ENCODE results near the gene DENND6B.

The DENND6B gene

DNA sequence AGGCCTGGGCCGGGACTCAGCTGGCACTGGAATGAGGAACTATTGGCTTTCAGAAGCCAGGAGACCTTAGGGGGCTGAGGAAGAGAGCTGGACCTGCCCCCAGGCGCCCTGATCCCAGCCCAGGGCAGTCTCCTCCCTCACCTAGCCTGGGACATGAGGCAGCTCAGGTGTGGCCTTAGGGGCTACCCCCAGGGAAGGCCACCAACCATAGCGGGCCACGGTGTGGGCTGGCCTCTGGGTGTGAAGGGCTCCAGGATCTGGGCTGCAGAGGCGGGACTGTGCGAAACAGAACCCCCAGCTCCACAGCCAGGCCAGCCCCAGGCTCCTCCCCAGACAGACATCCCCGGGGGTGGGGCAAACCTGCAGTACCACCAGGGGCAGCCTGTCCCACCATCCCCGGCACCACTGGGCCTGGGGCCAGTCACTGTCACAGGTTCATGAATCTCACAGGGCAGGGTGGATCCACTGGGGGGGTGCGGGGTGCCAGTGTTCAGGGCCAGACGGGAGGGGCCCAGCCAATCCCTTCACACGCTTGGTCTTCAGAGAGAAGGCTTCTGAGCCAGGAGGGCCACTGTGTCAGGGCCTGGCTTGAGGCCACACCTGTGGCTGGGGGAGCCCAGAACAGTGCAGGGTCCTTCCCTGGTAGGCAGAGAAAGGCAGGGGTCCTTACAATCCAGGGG lies 22.8 kb downstream of the DENND6B start:
- peak; percentile 57 for DNase-seq (ENCODE audit: low spot score)

DNA sequence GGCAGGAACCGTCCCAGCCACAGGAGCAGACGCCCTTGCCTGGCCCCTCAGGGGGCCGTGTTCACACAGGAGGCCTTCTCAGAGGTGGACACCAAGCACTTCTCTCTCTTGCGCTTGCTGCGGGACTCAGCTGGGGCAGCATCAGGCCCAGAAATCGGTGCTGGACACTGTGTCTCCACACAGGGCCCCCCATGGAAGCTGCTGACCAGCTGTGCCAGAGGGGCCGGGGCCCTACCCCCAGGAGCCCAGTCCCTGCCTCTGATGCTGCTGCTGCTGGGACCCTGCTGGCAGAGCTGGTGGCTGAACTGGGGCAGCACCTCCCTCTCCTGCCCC lies 23.3 kb downstream of the DENND6B start:
- no peak for DNase-seq (ENCODE audit: low spot score)

- no peak for DNase-seq (ENCODE audit: low spot score)
These were observed 24.2 kb downstream of the DENND6B start for GRCh38 chr22:50302564-50302963.

- DNase-seq (ENCODE audit: low spot score), result no peak
These were observed 24.7 kb downstream of the DENND6B start for GRCh38 chr22:50302041-50302541.

DNA sequence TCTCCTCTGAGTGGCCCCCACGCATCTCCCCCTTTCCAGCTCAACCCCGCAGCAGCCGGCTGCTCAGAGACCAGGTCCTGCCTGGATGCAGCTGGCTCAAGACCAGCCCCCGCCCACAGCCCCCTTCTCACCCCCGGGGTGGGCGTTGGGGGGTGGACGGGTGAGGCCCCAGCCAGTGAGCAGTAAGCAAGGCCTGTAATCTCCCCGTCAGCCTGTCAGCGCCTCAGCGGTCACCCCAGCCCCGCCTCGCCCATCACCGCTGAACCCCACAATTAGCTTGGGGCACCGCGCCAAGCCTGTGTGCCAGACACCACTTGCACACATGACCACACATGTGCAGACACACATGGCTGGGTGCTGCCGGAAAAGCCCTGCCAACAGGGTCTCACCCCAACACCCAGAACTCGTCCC lies 25.2 kb downstream of the DENND6B start:
- DNase-seq (ENCODE audit: low spot score), result no peak

DNA sequence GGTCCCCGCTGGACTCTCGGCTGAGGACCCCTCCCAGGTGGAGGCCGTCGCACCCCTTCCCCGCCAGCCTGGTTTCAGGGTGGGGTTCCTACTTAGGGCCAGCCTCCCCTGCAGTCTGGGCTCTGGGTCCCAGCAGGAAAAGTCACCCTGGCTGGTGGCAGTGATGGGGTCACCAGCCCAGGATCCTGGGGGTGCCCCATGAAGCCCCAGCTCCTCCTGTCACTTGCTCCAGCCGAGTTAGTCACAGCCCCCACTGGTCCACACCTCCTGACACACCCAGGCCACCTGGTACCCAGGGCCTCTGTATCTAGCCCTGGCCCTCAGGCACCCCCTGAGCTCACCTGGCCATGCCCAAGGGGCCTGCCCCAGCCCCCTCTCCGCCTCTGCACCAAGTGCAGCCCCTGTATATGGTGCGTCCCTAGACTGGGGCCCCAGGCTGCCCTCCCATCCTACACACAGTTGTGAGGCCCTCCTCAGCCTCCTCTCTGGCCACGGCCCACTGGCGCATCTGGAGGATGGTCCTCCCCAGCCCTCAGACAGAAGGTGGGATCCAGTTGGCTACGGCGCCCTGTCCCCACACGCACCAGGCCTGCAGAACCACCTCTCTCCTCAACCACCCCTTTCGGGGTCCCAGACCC lies 26.1 kb downstream of the DENND6B start:
- no peak for DNase-seq (ENCODE audit: low spot score)

- DNase-seq (ENCODE audit: low spot score), result no peak
These were observed 26.8 kb downstream of the DENND6B start for GRCh38 chr22:50299785-50300619.

- DNase-seq (ENCODE audit: low spot score), result no peak
These were observed 27.7 kb downstream of the DENND6B start for GRCh38 chr22:50298937-50299784.

DNA sequence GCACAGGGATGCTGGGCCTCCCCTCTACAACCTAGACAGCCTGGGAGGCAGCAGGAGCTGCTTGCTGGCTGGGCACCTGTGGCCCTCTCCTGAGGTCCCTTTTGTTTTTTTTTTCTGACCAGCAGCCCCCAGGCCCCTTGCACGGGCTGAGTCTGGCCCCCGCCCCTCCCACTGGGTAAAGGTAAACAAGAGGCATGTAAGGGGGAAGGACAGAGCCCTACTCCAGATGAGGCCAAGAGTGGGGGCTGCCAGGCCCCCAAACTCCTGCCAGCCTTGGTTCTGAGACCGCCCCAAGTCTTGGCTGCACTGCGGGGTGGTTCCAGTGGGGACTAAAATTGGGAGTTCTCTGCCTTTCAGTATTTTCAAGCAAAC lies 28.6 kb downstream of the DENND6B start:
- DNase-seq (ENCODE audit: low spot score), result no peak

DNA sequence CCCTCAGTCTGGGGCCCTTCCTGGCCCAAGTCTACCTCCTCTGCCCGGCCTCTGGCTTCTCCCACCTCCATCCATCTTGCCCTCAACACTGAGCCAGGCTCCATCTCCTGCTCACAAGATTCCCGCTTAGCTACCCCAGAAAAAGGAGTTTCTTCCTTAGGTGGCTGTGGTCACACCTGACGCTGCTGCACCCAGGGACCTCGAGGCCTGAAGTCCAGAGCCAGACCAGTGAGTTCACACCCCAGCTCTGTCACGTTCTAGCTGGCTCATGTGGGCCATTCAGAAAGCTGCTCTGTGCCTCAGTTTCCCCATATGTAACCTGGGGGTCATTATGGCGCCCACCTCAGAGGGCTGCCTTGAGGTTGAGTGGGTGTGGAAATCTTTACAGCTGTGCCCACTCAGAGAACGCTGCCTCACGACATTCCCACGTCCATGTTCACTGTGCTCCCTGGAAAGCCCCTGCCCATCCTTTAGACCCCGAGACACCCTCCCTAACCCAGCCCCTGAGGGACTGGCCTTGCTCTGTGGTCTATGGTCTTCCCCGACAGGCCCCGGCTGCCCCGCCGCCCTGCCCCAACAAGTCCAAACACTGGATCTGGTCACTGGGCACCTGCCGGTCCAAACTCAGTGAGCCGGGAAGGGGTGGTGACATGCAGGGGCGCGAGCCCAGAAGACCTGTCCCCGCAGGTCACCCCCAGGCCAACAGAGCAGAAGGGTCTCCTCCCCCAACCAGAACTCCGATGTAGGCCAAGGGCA lies 29.1 kb downstream of the DENND6B start:
- DNase-seq (ENCODE audit: low spot score), result no peak

- DNase-seq (ENCODE audit: low spot score), result no peak
These were observed 29.9 kb downstream of the DENND6B start for GRCh38 chr22:50296658-50297490.

GRCh38 chr22:50294319-50294656 lies 32.5 kb downstream of the DENND6B start:
- DNase-seq (ENCODE audit: low spot score), result no peak

DNA sequence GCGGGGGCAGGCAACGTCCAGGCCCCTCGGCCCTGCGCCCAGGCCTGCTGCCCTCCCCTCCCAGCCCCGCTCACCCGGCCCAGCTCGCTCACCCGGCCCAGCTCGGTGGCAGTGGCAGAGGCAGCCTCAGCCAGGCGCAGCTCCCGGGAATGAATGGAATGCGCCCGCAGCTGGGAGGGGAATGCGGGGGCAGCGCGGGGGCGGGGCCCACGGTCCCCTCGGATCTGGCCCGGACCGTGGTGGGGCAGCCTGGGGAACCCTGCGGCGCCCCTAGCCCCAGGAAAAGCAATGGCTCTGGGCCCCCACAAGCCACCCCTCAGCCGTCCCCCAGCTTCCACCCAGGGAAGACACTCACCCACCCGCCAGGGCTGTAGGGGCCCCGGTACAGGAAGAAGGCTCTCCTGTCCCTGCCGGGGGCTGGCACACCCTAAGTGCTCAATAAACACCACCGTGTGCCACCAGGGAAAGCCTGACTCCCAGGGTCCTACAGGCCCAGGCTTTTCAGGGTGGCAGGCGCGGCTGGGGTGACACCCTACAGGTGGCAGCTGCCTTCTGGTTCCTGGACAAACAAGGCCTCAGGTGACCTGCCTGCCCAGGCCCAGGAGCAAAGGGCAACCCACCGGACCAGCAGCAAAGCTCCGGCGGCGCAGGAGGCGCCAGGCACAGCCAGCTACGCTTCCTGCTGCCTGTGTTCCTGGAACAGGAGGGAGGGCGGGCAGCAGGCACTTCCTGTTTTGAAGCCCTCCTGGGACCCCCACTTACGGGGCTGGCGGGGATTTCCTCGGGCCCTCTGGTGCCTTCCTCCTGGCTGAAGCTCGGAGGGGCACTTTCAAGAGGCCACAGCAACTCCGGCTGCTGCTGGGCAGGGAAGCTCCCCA lies 33.1 kb downstream of the DENND6B start:
- no peak for DNase-seq (ENCODE audit: low spot score)

- DNase-seq (ENCODE audit: low spot score), result no peak
These were observed 34.0 kb downstream of the DENND6B start for GRCh38 chr22:50292643-50293440.

- DNase-seq (ENCODE audit: low spot score), result no peak
These were observed 36.7 kb downstream of the DENND6B start for GRCh38 chr22:50289942-50290630.

DNA sequence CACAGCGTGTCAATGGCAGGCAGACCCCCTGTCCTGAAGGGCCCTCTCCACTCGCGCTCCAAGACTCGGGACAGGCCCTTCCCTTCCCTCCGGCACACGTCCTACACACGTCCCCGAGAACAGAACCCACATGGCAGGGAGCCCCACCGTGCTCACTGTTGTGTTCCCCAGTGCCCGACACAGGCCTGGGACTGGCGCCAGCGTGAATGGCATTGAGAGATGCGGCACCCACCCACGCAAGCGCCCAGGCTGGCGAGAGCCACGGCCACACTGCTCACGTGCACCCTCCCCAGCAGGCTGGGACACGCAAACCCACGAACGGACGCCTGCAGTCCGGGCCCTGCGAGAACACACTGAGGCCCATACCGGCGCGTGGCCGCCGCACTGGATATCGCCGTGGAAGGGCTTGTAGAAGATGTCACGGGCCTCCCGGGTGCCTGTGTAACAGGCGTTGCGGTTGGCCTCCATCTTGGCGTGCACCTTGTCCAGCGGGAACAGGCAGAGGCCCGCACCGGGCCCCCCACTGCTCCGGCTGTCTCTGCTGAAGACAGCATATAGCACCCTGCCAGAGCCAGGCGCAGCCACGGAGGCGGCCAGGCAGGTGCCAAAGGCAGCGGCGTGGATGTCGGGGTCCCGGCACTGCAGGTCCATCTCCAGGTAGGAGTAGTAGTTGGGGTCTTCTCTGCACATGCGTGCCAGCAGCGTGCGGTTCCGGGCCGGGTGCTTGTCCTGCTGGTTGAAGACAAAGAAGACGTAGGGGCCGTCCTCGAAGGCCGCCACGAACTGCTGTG lies 37.5 kb downstream of the DENND6B start:
- no peak for DNase-seq (ENCODE audit: low spot score)

DNA sequence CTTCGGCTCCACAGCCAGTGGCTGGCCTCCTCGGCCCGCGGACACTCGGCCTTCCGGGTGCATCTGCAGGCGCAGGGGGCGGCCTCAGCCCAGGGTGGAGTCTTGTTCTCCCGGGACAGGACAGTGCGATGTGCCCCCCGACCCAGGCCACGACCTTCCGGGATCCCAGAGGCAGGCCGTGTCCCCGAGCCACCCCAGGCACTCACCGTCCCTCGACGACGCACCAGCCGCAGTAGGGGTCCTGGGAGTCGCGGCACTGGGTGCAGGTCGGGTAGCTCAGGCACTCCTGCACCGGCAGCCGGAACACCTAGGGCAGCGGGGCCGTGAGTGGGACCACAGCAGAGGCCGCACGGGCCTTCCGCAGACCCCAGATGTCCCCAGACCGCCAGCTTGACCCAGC lies 39.1 kb downstream of the DENND6B start:
- DNase-seq (ENCODE audit: low spot score), result no peak
